Peyer's patch (tissue), 4 donors: ENCODE results near the gene SLC25A11.

Source experiments
- POLR2A ChIP-seq, 2 donors: fragments of 450-650 bp; IDR thresholded peaks; one replicate each; pipeline ENCODE4 v1.5.1; 2017; ENCODE audit warnings: antibody characterized with exemption in 2 of 2, mild to moderate bottlenecking in 2 of 2, moderate library complexity in 2 of 2
- TF ChIP-seq, protein P1 (sequence below), 6 experiments: fragments of 450-650 bp in 4 of 6; fragments of 200-600 bp in 2 of 6; sonication (generic) in 1 of 6; IDR thresholded peaks; one replicate each; pipeline ENCODE4 v1.5.1; 2017 to 2019; ENCODE audit warnings: antibody characterized with exemption in 6 of 6, mild to moderate bottlenecking in 3 of 6, moderate library complexity in 1 of 6

DNA sequence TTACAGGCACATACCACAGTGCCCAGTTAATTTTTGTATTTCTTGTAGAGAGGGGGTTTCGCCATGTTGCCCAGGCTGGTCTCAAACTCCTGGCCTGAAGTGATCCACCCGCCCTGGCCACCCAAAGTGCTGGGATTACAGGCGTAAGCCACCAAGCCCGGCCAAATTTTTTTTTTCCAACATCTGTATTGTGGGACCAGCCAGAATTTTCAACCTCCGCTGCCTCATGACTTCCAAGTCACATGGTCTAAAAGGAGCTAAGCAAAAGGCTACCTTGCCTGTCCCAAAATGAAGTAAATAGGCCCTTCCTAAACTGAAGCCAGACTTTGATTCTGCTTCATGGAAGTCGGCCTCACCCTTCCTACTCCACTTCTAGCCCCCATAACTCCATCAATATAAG, 32.0 kb upstream of the SLC25A11 start:
- TF ChIP-seq, protein P1, sequence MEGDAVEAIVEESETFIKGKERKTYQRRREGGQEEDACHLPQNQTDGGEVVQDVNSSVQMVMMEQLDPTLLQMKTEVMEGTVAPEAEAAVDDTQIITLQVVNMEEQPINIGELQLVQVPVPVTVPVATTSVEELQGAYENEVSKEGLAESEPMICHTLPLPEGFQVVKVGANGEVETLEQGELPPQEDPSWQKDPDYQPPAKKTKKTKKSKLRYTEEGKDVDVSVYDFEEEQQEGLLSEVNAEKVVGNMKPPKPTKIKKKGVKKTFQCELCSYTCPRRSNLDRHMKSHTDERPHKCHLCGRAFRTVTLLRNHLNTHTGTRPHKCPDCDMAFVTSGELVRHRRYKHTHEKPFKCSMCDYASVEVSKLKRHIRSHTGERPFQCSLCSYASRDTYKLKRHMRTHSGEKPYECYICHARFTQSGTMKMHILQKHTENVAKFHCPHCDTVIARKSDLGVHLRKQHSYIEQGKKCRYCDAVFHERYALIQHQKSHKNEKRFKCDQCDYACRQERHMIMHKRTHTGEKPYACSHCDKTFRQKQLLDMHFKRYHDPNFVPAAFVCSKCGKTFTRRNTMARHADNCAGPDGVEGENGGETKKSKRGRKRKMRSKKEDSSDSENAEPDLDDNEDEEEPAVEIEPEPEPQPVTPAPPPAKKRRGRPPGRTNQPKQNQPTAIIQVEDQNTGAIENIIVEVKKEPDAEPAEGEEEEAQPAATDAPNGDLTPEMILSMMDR (IDR thresholded peaks at IDR 0.05) = no peak
- no peak for TF ChIP-seq POLR2A (IDR thresholded peaks at IDR 0.05)
